A549 (cell line): Measurements from ENCODE around the gene CES4A. TPM values are rescaled to one million over a fixed set of nuclear protein-coding genes. Genes with fewer than 3 reads are reported as not detected.

Experiments
- ATAC-seq, 2 experiments: fragments of 200-7000 bp in 1 of 2; fragments of >200 bp in 1 of 2; cut with Nextera tagmentation in 1 of 2; cut with Tn5 transposase in 1 of 2; 3 replicates each; pipeline versions ENCODE4 v1.8.0 to v1.9.1; 2018 to 2020; ENCODE audit warnings: mild to moderate bottlenecking in 1 of 2, moderate library complexity in 1 of 2
- CTCF ChIA-PET: fragments of 300-600 bp; sonication (Branson Sonifier 250); formaldehyde crosslinking; extraction: SDS; loops from one replicate; lab custom pipeline; 2021; ENCODE audit warnings: antibody characterized with exemption, inconsistent platforms; lab: Yijun Ruan, JAX
- POLR2A ChIA-PET: fragments of 350-600 bp; formaldehyde crosslinking; extraction: SDS; loops from one replicate; lab custom pipeline; 2021; ENCODE audit warnings: antibody characterized with exemption, inconsistent platforms; lab: Yijun Ruan, JAX
- DNase-seq, 2 experiments: peaks; one replicate each; pipeline versions ENCODE4 v3.0.0 to v3.0.0-alpha.2; 2011 to 2016; ENCODE audit warnings: low read depth in 1 of 2, low spot score in 1 of 2
- FAIRE-seq: peaks from 2 replicates; lab custom pipeline; 2011; peaks lifted over from hg19 to GRCh38; lab: Jason Lieb, UNC
- H3K27ac ChIP-seq, 2 experiments: fragments of >200 bp; sonication (Bioruptor Twin); formaldehyde crosslinking; 3 replicates each; pipeline ENCODE4 v1.5.1; 2016 to 2017
- H3K4me1 ChIP-seq: fragments of >200 bp; sonication (Bioruptor Twin); formaldehyde crosslinking; 3 replicates; pipeline ENCODE4 v1.6.1; 2016
- H3K4me2 ChIP-seq: fragments of >200 bp; sonication (Bioruptor Twin); formaldehyde crosslinking; 3 replicates; pipeline ENCODE4 v1.6.1; 2016
- H3K4me3 ChIP-seq: fragments of >200 bp; sonication (Bioruptor Twin); formaldehyde crosslinking; 3 replicates; pipeline ENCODE4 v1.5.1; 2016
- H3K9me3 ChIP-seq: fragments of >200 bp; sonication (Bioruptor Twin); formaldehyde crosslinking; 3 replicates; pipeline ENCODE4 v1.6.1; 2016
- CBX2 ChIP-seq: fragments of 200-600 bp; sonication (generic); IDR thresholded peaks from 2 replicates; pipeline ENCODE4 v1.6.1; 2016; ENCODE audit warnings: low read depth, mild to moderate bottlenecking, borderline replicate concordance
- CEBPB ChIP-seq, 2 experiments: fragments of >200 bp in 1 of 2; sonication (Bioruptor Twin) in 1 of 2; formaldehyde crosslinking in 1 of 2; IDR thresholded peaks; 2 replicates each; pipeline ENCODE4 v1.6.1; 2012 to 2016
- E2F6 ChIP-seq: IDR thresholded peaks from 2 replicates; pipeline ENCODE4 v1.6.1; 2012; ENCODE audit warnings: low read depth, borderline replicate concordance
- ELK1 ChIP-seq: fragments of 150-350 bp; IDR thresholded peaks from 2 replicates; pipeline ENCODE4 v1.6.1; 2014; ENCODE audit warnings: low read depth, mild to moderate bottlenecking, low read length
- FOSB ChIP-seq: fragments of 250-450 bp; sonication (Bioruptor Pico); IDR thresholded peaks from 2 replicates; pipeline ENCODE4 v1.5.0; 2020; ENCODE audit warnings: mild to moderate bottlenecking, moderate library complexity
- FOSL2 ChIP-seq, 2 experiments: fragments of 450-650 bp in 1 of 2; fragments of >200 bp in 1 of 2; sonication (Bioruptor Twin) in 1 of 2; formaldehyde crosslinking; IDR thresholded peaks; 2 replicates each; pipeline versions ENCODE4 v1.5.0 to v1.6.1; 2016 to 2020; ENCODE audit warnings: mild to moderate bottlenecking in 1 of 2, moderate library complexity in 1 of 2
- GATA3 ChIP-seq: IDR thresholded peaks from 2 replicates; pipeline ENCODE4 v1.6.1; 2012; ENCODE audit warnings: borderline replicate concordance
- HDAC2 ChIP-seq: fragments of 200-600 bp; sonication (generic); IDR thresholded peaks from 2 replicates; pipeline ENCODE4 v1.6.1; 2016
- HMGXB4 ChIP-seq: fragments of 250-450 bp; sonication (Bioruptor Pico); IDR thresholded peaks from 2 replicates; pipeline ENCODE4 v1.5.0; 2021; ENCODE audit warnings: mild to moderate bottlenecking, moderate library complexity, borderline replicate concordance
- HOXA7 ChIP-seq: fragments of 250-450 bp; sonication (Bioruptor Pico); IDR thresholded peaks from 2 replicates; pipeline ENCODE4 v1.5.0; 2020; ENCODE audit warnings: mild to moderate bottlenecking, moderate library complexity
- HOXB13 ChIP-seq: fragments of 250-450 bp; sonication (Bioruptor Pico); IDR thresholded peaks from 2 replicates; pipeline ENCODE4 v1.5.0; 2020; ENCODE audit warnings: low read depth, mild to moderate bottlenecking, moderate library complexity
- JUNB ChIP-seq: fragments of >200 bp; sonication (Bioruptor Twin); formaldehyde crosslinking; IDR thresholded peaks from 2 replicates; pipeline ENCODE4 v1.6.1; 2016
- KDM1A ChIP-seq: fragments of 200-600 bp; sonication (generic); IDR thresholded peaks from 2 replicates; pipeline ENCODE4 v1.6.1; 2016; ENCODE audit warnings: low read depth, mild to moderate bottlenecking
- MAFK ChIP-seq: fragments of 450-650 bp; IDR thresholded peaks from 2 replicates; pipeline ENCODE4 v1.6.1; 2014; ENCODE audit not compliant: partially characterized antibody
- MAX ChIP-seq: IDR thresholded peaks from 2 replicates; pipeline ENCODE4 v1.6.1; 2012
- MYC ChIP-seq: IDR thresholded peaks from 2 replicates; pipeline ENCODE4 v1.6.1; 2012; ENCODE audit warnings: mild to moderate bottlenecking, inconsistent platforms, low read length, improper control_type of control experiment, borderline replicate concordance
- NFE2L2 ChIP-seq: fragments of 150-350 bp; conservative IDR thresholded peaks from 2 replicates; pipeline ENCODE4 v1.6.1; 2014; ENCODE audit warnings: low read length
- POLR2AphosphoS2 ChIP-seq: conservative IDR thresholded peaks from 2 replicates; pipeline ENCODE4 v1.6.1; 2012; ENCODE audit warnings: low read length, improper control_type of control experiment, inconsistent platforms
- RAD21 ChIP-seq, 2 experiments: fragments of >200 bp in 1 of 2; sonication (Bioruptor Twin) in 1 of 2; formaldehyde crosslinking in 1 of 2; IDR thresholded peaks in 1 of 2; conservative IDR thresholded peaks in 1 of 2; 2 replicates in 1 of 2; 3 replicates in 1 of 2; pipeline ENCODE4 v1.6.1; 2012 to 2018; ENCODE audit warnings: inconsistent platforms in 1 of 2
- RFX5 ChIP-seq: fragments of 450-650 bp; IDR thresholded peaks from 2 replicates; pipeline ENCODE4 v1.7.1; 2014; ENCODE audit warnings: antibody characterized with exemption, mild to moderate bottlenecking, moderate library complexity
- SMC3 ChIP-seq: fragments of >200 bp; sonication (Bioruptor Twin); formaldehyde crosslinking; IDR thresholded peaks from 3 replicates; pipeline ENCODE4 v1.6.1; 2018; ENCODE audit warnings: inconsistent platforms
- TP53 ChIP-seq: fragments of 250-450 bp; sonication (Bioruptor Pico); IDR thresholded peaks from 2 replicates; pipeline ENCODE4 v1.5.0; 2021; ENCODE audit warnings: mild to moderate bottlenecking, moderate library complexity
- WGBS: methylation state at CpG from one replicate; pipeline ENCODE4 v1.1.6; 2017; ENCODE audit errors: missing lambda C conversion rate; 5-methylcytosine and 5-hydroxymethylcytosine counted together
- polyA plus RNA-seq, 4 experiments: library from polyadenylated mRNA; depleted of rRNA in 3 of 4; stranded (reverse); fragments of >200 nt; fragmentation: RNase III in 1 of 4; extraction: RNeasy Plus Mini Kit Qiagen cat#74134 plus additional on column Dnase treatment in 1 of 4; gene quantifications; 2 replicates in 3 of 4; 3 replicates in 1 of 4; pipeline ENCODE4 v1.2.3, GENCODE V29; 2011 to 2017

The CES4A gene
- polyA plus RNA-seq, 2 of the 4 experiments (the other 2 are of a cell fraction): 2.8 to 3.5 TPM

- 41% methylated on average over 6 of the region's 6 CpGs for WGBS
- POLR2A ChIA-PET: no interaction called here
- no peak for FAIRE-seq
Observed at GRCh38 chr16:66996324-66996982, 8.1 kb downstream of the CES4A start.

GRCh38 chr16:66996983-66997358 is 8.6 kb downstream of the CES4A start:
- ChIA-PET POLR2A (no interaction called here), CTCF (interaction anchor here (0.6 to 5.9 kb wide), 8 partner anchors 9 to 158 kb away, joined by 3 to 25 read pairs (median 3); partner anchors contain the start of gene CES3)
- H3K4me3 ChIP-seq: no peak overlapping the region; the same call in 2 of the 3 replicates
- FAIRE-seq: no peak
- H3K4me1 ChIP-seq: peaks cover 25% of the 10 kb centered on the region
- no peak for DNase-seq
- H3K27ac ChIP-seq: peak overlapping the region; percentile 46 to 72; a peak in 3 of 6 replicates
- H3K9me3 ChIP-seq: no peaks in the 10 kb centered on the region
- no peak for ATAC-seq
- peak overlapping the region; percentile 56; the same call in 2 of the 3 replicates for H3K4me2 ChIP-seq
- 74% methylated on average over 3 of the region's 3 CpGs for WGBS
- TF ChIP-seq HOXB13 (no peak), FOSB (no peak), E2F6 (no peak), RAD21 (conservative IDR thresholded peaks at IDR 0.05 in 1 of 2, IDR thresholded peaks at IDR 0.05 in 1 of 2) (no peak), KDM1A (no peak), JUNB (no peak), MYC (no peak), MAX (no peak), NFE2L2 (no peak), POLR2AphosphoS2 (no peak), CEBPB (IDR thresholded peaks at IDR 0.05) (no peak), GATA3 (no peak), CBX2 (no peak), SMC3 (no peak), HDAC2 (no peak), FOSL2 (IDR thresholded peaks at IDR 0.05) (no peak), FOSL2 (CRISPR knock-in tag; IDR thresholded peaks at IDR 0.05) (no peak), MAFK (no peak), HMGXB4 (CRISPR knock-in tag) (no peak), TP53 (CRISPR knock-in tag) (no peak), RFX5 (no peak)

More at GRCh38 chr16:66996324-66996982, 8.1 kb downstream of the CES4A start:
- no peak overlapping the region; the same call in 2 of the 3 replicates for H3K4me3 ChIP-seq
- TF ChIP-seq ELK1 (no peak), CEBPB (IDR thresholded peaks at IDR 0.05) (peak; percentile 65 to 77; a peak in 2 of 4 replicates), FOSL2 (IDR thresholded peaks at IDR 0.05) (no peak), FOSL2 (CRISPR knock-in tag; IDR thresholded peaks at IDR 0.05) (0 out of 2 replicates have a peak, but pooled peaks have one; percentile 12), HOXA7 (CRISPR knock-in tag) (no peak)
- H3K4me1 ChIP-seq: peaks cover 25% of the 10 kb centered on the region
- ATAC-seq (peak in 1 of 2 experiments; percentile 58; a peak in 1 of 6 replicates), DNase-seq (peak in 1 of 2 experiments; percentile 42)
- CTCF ChIA-PET: interaction anchor here (0.9 to 5.9 kb wide), 7 partner anchors 9 to 189 kb away, joined by 3 to 25 read pairs (median 3); no protein-coding TSS in a partner anchor
- H3K27ac ChIP-seq: peak overlapping the region; percentile 62 to 72; a peak in 5 of 6 replicates
- H3K9me3 ChIP-seq: no peaks in the 10 kb centered on the region
- peak overlapping the region; percentile 56 for H3K4me2 ChIP-seq
